Sigmoid colon (tissue), 4 donors: ENCODE data around the gene SLITRK6.

ENCODE experiments used
- CTCF ChIP-seq, 4 experiments: fragments of 450-650 bp in 3 of 4; fragments of 200-600 bp in 1 of 4; IDR thresholded peaks; one replicate each; pipeline ENCODE4 v1.5.1; 2016 to 2019; ENCODE audit warnings: antibody characterized with exemption in 4 of 4, mild to moderate bottlenecking in 3 of 4, moderate library complexity in 2 of 4
- POLR2AphosphoS5 ChIP-seq, 4 donors: sonication (generic); formaldehyde crosslinking; IDR thresholded peaks; one replicate each; pipeline ENCODE4 v1.6.1; 2017; ENCODE audit warnings: antibody characterized with exemption in 4 of 4

DNA sequence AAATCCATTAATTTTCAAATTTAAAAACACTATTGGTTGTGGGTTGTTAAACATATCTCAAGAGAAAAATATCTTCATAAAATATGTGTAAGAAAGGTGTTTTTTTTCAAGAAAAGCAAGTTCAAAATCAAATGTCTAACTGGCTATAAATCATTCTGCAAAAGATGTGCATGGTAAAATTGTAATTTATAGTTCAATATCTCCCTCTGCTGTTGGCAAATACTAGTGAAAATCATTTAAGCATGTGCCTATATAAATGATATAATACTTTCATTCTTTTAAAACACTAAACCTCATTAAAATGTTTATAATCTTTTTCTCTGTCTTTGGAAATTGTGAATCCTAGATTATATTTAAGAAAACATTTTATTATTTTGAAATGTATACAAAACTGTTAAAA lies 17.2 kb upstream of the SLITRK6 start:
- TF ChIP-seq CTCF (IDR thresholded peaks at IDR 0.05): no peak
- no peak for TF ChIP-seq POLR2AphosphoS5 (IDR thresholded peaks at IDR 0.05)
